Parathyroid adenoma (tissue), 2 donors: Measurements from ENCODE around the gene KANTR.

Experiments used
- H2AFZ ChIP-seq: fragments of 300-600 bp; sonication (generic); one replicate; pipeline ENCODE4 v1.7.0; 2017; ENCODE audit warnings: antibody characterized with exemption, mild to moderate bottlenecking
- H3K27ac ChIP-seq: fragments of 300-600 bp; sonication (generic); one replicate; pipeline ENCODE4 v1.7.0; 2017
- H3K27me3 ChIP-seq: fragments of 300-600 bp; sonication (generic); one replicate; pipeline ENCODE4 v1.7.0; 2017; ENCODE audit warnings: low read length; ENCODE audit not compliant: control insufficient read depth, insufficient read depth
- H3K36me3 ChIP-seq: fragments of 300-600 bp; sonication (generic); one replicate; pipeline ENCODE4 v1.7.0; 2017; ENCODE audit warnings: low read length; ENCODE audit not compliant: control insufficient read depth, insufficient read depth
- H3K4me1 ChIP-seq: fragments of 300-600 bp; sonication (generic); one replicate; pipeline ENCODE4 v1.7.0; 2017; ENCODE audit warnings: control low read depth
- H3K4me2 ChIP-seq: fragments of 300-600 bp; sonication (generic); one replicate; pipeline ENCODE4 v1.7.0; 2017; ENCODE audit warnings: low read length
- H3K4me3 ChIP-seq: fragments of 300-600 bp; sonication (generic); one replicate; pipeline ENCODE4 v1.7.0; 2017; ENCODE audit warnings: low read depth, low read length
- H3K79me2 ChIP-seq: fragments of 300-600 bp; sonication (generic); one replicate; pipeline ENCODE4 v1.7.0; 2017; ENCODE audit warnings: control low read depth
- H3K9ac ChIP-seq: fragments of 300-600 bp; sonication (generic); one replicate; pipeline ENCODE4 v1.7.0; 2017; ENCODE audit warnings: mild to moderate bottlenecking
- H3K9me3 ChIP-seq: fragments of 300-600 bp; sonication (generic); one replicate; pipeline ENCODE4 v1.7.0; 2017; ENCODE audit warnings: low read length; ENCODE audit not compliant: control insufficient read depth
- CTCF ChIP-seq: fragments of 300-600 bp; sonication (generic); IDR thresholded peaks from one replicate; pipeline ENCODE4 v1.7.0; 2017; ENCODE audit warnings: antibody characterized with exemption, mild to moderate bottlenecking
- donor health status: primary hyperparathyroidism.

KANTR gene

DNA sequence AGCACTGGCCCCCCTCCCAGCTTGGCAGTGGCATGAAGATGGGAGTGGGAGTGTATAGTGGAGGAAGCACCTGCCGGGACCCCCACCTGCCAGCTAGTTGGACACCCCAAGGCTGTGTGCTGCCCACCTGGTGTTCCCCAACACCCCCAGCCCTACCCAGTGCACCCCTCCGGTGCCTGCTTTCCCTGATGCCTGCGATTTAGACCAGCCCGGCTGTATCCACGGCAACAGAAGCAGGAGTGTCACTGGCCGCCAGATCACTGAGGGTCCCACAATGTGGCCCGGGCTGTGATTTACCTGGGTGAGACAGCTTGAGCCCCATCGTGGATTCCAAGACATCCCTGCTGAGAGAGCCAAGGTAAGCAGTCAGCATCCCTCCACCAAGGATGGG is 44.8 kb upstream of the KANTR start:
- no peak overlapping the region for H3K4me3 ChIP-seq

GRCh38 chrX:53050841-53051240 is 43.1 kb upstream of the KANTR start:
- Histone ChIP-seq H3K4me1 (no peaks in the 10 kb centered on the region), H3K4me3 (no peak overlapping the region), H3K36me3 (no peaks in the 10 kb centered on the region), H2AFZ (no peak overlapping the region), H3K9me3 (no peaks in the 10 kb centered on the region), H3K27ac (no peak overlapping the region), H3K27me3 (no peaks in the 10 kb centered on the region), H3K79me2 (no peaks in the 10 kb centered on the region), H3K9ac (no peak overlapping the region), H3K4me2 (no peak overlapping the region)
- no peak for TF ChIP-seq CTCF

More for the DNA sequence above, 44.8 kb upstream of the KANTR start:
- Histone ChIP-seq H3K9me3 (no peaks in the 10 kb centered on the region), H3K27me3 (no peaks in the 10 kb centered on the region), H3K79me2 (no peaks in the 10 kb centered on the region), H3K4me1 (no peaks in the 10 kb centered on the region), H3K4me2 (no peak overlapping the region), H3K36me3 (no peaks in the 10 kb centered on the region), H3K9ac (no peak overlapping the region), H3K27ac (no peak overlapping the region), H2AFZ (peak overlapping the region; percentile 28)
- no peak for TF ChIP-seq CTCF

DNA sequence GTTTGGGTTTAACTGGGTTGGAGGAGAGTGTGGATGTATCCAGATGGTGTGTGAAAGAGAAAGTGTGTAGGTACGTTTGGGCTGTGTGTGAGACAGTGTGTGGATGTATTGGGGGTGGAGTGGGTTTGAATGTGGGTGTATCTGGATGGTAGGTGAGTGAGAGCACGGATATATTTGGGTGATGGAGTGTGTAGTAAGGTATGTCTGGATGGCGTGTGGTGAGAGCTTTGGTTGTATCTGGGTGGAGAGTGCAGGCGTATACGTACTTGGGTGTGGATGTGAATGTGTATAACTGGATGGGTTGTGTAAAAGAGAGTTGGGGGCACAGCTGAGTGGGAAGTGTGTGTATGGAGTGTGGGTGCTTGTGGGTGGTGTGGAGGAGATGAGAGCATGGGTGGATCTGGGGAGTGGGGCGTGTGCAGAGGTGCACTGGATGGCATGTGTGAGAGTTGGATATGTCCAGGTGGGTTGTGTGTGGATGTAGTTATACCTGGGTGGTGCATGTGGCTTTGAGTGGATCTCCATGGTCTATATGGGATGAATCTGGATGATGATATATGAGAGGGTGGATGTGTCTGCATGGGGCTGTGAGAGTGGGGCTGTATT is 38.6 kb upstream of the KANTR start:
- Histone ChIP-seq H2AFZ (no peak overlapping the region), H3K27ac (no peak overlapping the region), H3K27me3 (no peaks in the 10 kb centered on the region), H3K9ac (no peak overlapping the region), H3K9me3 (no peaks in the 10 kb centered on the region), H3K79me2 (no peaks in the 10 kb centered on the region), H3K4me2 (no peak overlapping the region), H3K4me1 (no peaks in the 10 kb centered on the region), H3K36me3 (no peaks in the 10 kb centered on the region), H3K4me3 (no peak overlapping the region)
- TF ChIP-seq CTCF: no peak

DNA sequence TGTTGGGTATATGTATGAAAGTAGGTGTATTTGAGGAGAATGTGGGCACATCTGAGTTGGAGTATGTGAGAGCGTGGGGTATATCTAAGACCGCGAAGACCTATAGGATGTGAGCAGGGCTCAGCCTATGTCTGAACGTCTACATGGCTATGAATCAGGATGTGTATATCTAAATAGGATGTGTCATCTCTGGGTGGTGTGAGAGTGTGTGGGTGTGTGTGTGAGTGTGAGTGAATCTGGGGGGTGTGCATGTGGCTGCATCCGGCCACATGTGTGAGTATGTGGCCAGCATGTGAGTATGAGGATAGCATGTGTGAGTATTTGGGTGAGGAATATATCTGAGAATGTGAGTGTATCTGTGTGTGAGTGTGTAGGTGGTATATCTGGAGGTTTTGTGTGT is 37.6 kb upstream of the KANTR start:
- H3K27me3 ChIP-seq: no peaks in the 10 kb centered on the region
- no peaks in the 10 kb centered on the region for H3K4me1 ChIP-seq
- no peaks in the 10 kb centered on the region for H3K36me3 ChIP-seq
- no peaks in the 10 kb centered on the region for H3K79me2 ChIP-seq
- H2AFZ ChIP-seq: no peak overlapping the region
- TF ChIP-seq CTCF: no peak
- H3K4me2 ChIP-seq: no peak overlapping the region
- no peak overlapping the region for H3K27ac ChIP-seq
- no peak overlapping the region for H3K9ac ChIP-seq
- H3K9me3 ChIP-seq: no peaks in the 10 kb centered on the region
- H3K4me3 ChIP-seq: no peak overlapping the region

DNA sequence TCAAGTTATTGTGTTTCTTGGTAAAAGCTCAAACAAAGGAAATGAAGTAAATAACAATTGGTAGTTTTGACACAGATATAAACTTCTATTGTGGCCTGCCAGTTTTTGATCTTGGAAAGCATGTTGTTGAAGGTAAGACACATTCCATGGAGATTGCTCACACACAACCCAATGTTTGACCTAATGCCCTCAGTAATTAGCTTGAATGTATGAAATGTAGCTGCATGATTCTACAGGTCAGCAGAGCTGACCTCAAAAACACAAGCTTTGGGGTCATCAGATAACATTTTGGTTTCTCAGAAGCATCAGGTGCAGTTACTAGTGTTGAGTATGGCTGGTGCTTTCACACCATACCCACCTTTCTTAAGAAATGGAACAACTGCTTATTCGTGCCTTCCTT is 28.8 kb upstream of the KANTR start:
- Histone ChIP-seq H3K79me2 (no peaks in the 10 kb centered on the region), H3K9me3 (no peaks in the 10 kb centered on the region), H2AFZ (no peak overlapping the region), H3K36me3 (no peaks in the 10 kb centered on the region), H3K27me3 (no peaks in the 10 kb centered on the region), H3K4me2 (no peak overlapping the region), H3K27ac (no peak overlapping the region), H3K4me1 (no peaks in the 10 kb centered on the region), H3K9ac (no peak overlapping the region), H3K4me3 (no peak overlapping the region)
- TF ChIP-seq CTCF: no peak
